SK-N-SH treated with all-trans-retinoic acid at 6 μM for 48 hours (cell line): Measurements from ENCODE around the gene INPP4B.

ENCODE experiments used
- ATAC-seq: fragments of 200-7000 bp; cut with Tn5 transposase; 3 replicates; pipeline ENCODE4 v1.9.1; 2020; ENCODE audit warnings: mild to moderate bottlenecking, moderate library complexity
- ARNTL ChIP-seq: fragments of 450-650 bp; formaldehyde crosslinking; IDR thresholded peaks from 2 replicates; pipeline ENCODE4 v1.5.0; 2020; ENCODE audit warnings: low read depth, mild to moderate bottlenecking, moderate library complexity, borderline replicate concordance
- BACH2 ChIP-seq: fragments of 250-450 bp; sonication (Bioruptor Pico); IDR thresholded peaks from 2 replicates; pipeline ENCODE4 v1.9.0; 2021; ENCODE audit warnings: mild to moderate bottlenecking, borderline replicate concordance
- CREB5 ChIP-seq: fragments of 250-450 bp; sonication (Bioruptor Pico); IDR thresholded peaks from 2 replicates; pipeline ENCODE4 v1.5.1; 2020; ENCODE audit warnings: low read depth, mild to moderate bottlenecking, moderate library complexity
- CSRNP3 ChIP-seq: fragments of 250-450 bp; sonication (Bioruptor Pico); IDR thresholded peaks from 2 replicates; pipeline ENCODE4 v1.5.1; 2021; ENCODE audit warnings: mild to moderate bottlenecking, moderate library complexity
- OSR1 ChIP-seq: fragments of 250-450 bp; sonication (Bioruptor Pico); IDR thresholded peaks from 2 replicates; pipeline ENCODE4 v1.8.0; 2022; ENCODE audit warnings: moderate library complexity, mild to moderate bottlenecking, inconsistent platforms
- PATZ1 ChIP-seq: fragments of 250-450 bp; sonication (Bioruptor Pico); IDR thresholded peaks from 2 replicates; pipeline ENCODE4 v1.8.0; 2020; ENCODE audit warnings: mild to moderate bottlenecking, moderate library complexity, borderline replicate concordance
- POU6F1 ChIP-seq: fragments of 250-450 bp; sonication (Bioruptor Pico); IDR thresholded peaks from 2 replicates; pipeline ENCODE4 v1.8.0; 2021; ENCODE audit warnings: low read depth, mild to moderate bottlenecking, moderate library complexity, borderline replicate concordance
- PPARA ChIP-seq: fragments of 250-450 bp; sonication (Bioruptor Pico); IDR thresholded peaks from 2 replicates; pipeline ENCODE4 v1.5.0; 2020; ENCODE audit warnings: mild to moderate bottlenecking, borderline replicate concordance
- SNAI2 ChIP-seq: fragments of 250-450 bp; sonication (Bioruptor Pico); IDR thresholded peaks from 2 replicates; pipeline ENCODE4 v1.5.0; 2020; ENCODE audit warnings: mild to moderate bottlenecking, moderate library complexity
- TCF4 ChIP-seq: fragments of 250-450 bp; sonication (Bioruptor Pico); IDR thresholded peaks from 2 replicates; pipeline ENCODE4 v1.8.0; 2021; ENCODE audit warnings: mild to moderate bottlenecking, moderate library complexity, borderline replicate concordance
- TSHZ2 ChIP-seq: fragments of 250-450 bp; sonication (Bioruptor Pico); IDR thresholded peaks from 2 replicates; pipeline ENCODE4 v1.5.0; 2020; ENCODE audit warnings: mild to moderate bottlenecking, moderate library complexity
- ZC3H10 ChIP-seq: fragments of 250-450 bp; sonication (Bioruptor Pico); IDR thresholded peaks from 2 replicates; pipeline ENCODE4 v1.5.1; 2021; ENCODE audit warnings: mild to moderate bottlenecking, moderate library complexity
- ZFP3 ChIP-seq: fragments of 250-450 bp; sonication (Bioruptor Pico); IDR thresholded peaks from 2 replicates; pipeline ENCODE4 v1.5.0; 2020; ENCODE audit warnings: mild to moderate bottlenecking, moderate library complexity
- ZFP30 ChIP-seq: fragments of 450-650 bp; formaldehyde crosslinking; IDR thresholded peaks from 2 replicates; pipeline ENCODE4 v1.5.0; 2022; ENCODE audit warnings: mild to moderate bottlenecking, moderate library complexity
- ZNF565 ChIP-seq: fragments of 450-650 bp; formaldehyde crosslinking; conservative IDR thresholded peaks from 2 replicates; pipeline ENCODE4 v1.5.0; 2020; ENCODE audit warnings: low read depth, mild to moderate bottlenecking, moderate library complexity
- ZNF70 ChIP-seq: fragments of 450-650 bp; formaldehyde crosslinking; IDR thresholded peaks from 2 replicates; pipeline ENCODE4 v1.5.0; 2020; ENCODE audit warnings: mild to moderate bottlenecking, moderate library complexity
- ZNF8 ChIP-seq: fragments of 450-650 bp; formaldehyde crosslinking; IDR thresholded peaks from 2 replicates; pipeline ENCODE4 v1.5.0; 2020; ENCODE audit warnings: mild to moderate bottlenecking, moderate library complexity

The INPP4B gene

GRCh38 chr4:142396279-142396678 lies 449.8 kb downstream of the INPP4B start:
- ATAC-seq: no peak
- no peak for TF ChIP-seq OSR1 (CRISPR knock-in tag)
- TF ChIP-seq BACH2: no peak
- TF ChIP-seq ZNF70 (CRISPR knock-in tag): no peak
- TF ChIP-seq ZNF8 (CRISPR knock-in tag): no peak
- TF ChIP-seq TSHZ2: no peak

GRCh38 chr4:142393127-142393526 lies 453.0 kb downstream of the INPP4B start:
- no peak for TF ChIP-seq PATZ1 (CRISPR knock-in tag)
- TF ChIP-seq ZNF8 (CRISPR knock-in tag): no peak
- no peak for TF ChIP-seq ARNTL (CRISPR knock-in tag)
- no peak for TF ChIP-seq BACH2
- no peak for TF ChIP-seq ZC3H10 (CRISPR knock-in tag)
- TF ChIP-seq SNAI2: no peak
- no peak for TF ChIP-seq CSRNP3 (CRISPR knock-in tag)
- TF ChIP-seq POU6F1: no peak
- no peak for TF ChIP-seq TSHZ2
- no peak for TF ChIP-seq PPARA (CRISPR knock-in tag)
- no peak for ATAC-seq

GRCh38 chr4:142386856-142387255 lies 459.2 kb downstream of the INPP4B start:
- ATAC-seq: no peak
- no peak for TF ChIP-seq TSHZ2
- no peak for TF ChIP-seq BACH2
- no peak for TF ChIP-seq SNAI2
- TF ChIP-seq CSRNP3 (CRISPR knock-in tag): no peak
- TF ChIP-seq ZNF8 (CRISPR knock-in tag): no peak
- TF ChIP-seq OSR1 (CRISPR knock-in tag): no peak
- TF ChIP-seq POU6F1: no peak
- no peak for TF ChIP-seq ZC3H10 (CRISPR knock-in tag)
- TF ChIP-seq TCF4: no peak
- TF ChIP-seq ARNTL (CRISPR knock-in tag): no peak
- no peak for TF ChIP-seq ZNF565 (CRISPR knock-in tag)
- TF ChIP-seq ZFP3: no peak
- no peak for TF ChIP-seq PPARA (CRISPR knock-in tag)
- no peak for TF ChIP-seq ZNF70 (CRISPR knock-in tag)
- TF ChIP-seq ZFP30 (CRISPR knock-in tag): no peak
- TF ChIP-seq CREB5 (CRISPR knock-in tag): no peak
